Dendritic cell treated with granulocyte-macrophage colony-stimulating factor and Interleukin-4, amounts not matched to agents 40 ng/mL and 50 ng/mL, for 4 days (primary cell): ENCODE results near the gene DGKQ.
"Not testable (repeated sequence)": the region's sequence is repeated elsewhere in the genome, so short reads cannot be mapped to it uniquely, and the experiment has no call there.

Experiments used
- H3K27ac Mint-ChIP-seq: one replicate; pipeline ENCODE4 v1.8.0; 2022; ENCODE audit warnings: mild to moderate bottlenecking, mixed read lengths
- H3K27me3 Mint-ChIP-seq: one replicate; pipeline ENCODE4 v1.8.0; 2022; ENCODE audit warnings: mild to moderate bottlenecking, mixed read lengths
- H3K36me3 Mint-ChIP-seq: one replicate; pipeline ENCODE4 v1.8.0; 2022; ENCODE audit warnings: low read depth, mixed read lengths
- H3K4me1 Mint-ChIP-seq: one replicate; pipeline ENCODE4 v1.8.0; 2022; ENCODE audit warnings: low read depth, mixed read lengths
- H3K4me3 Mint-ChIP-seq: one replicate; pipeline ENCODE4 v1.8.0; 2022; ENCODE audit warnings: mild to moderate bottlenecking, moderate library complexity, mixed read lengths
- H3K9me3 Mint-ChIP-seq: one replicate; pipeline ENCODE4 v1.8.0; 2022; ENCODE audit warnings: mixed read lengths
- intact Hi-C: fragments of 100-400 bp; cut with micrococcal nuclease; formaldehyde crosslinking; loops from one replicate; pipeline ENCODE4 v1.15.0; 2022

DGKQ gene

DNA sequence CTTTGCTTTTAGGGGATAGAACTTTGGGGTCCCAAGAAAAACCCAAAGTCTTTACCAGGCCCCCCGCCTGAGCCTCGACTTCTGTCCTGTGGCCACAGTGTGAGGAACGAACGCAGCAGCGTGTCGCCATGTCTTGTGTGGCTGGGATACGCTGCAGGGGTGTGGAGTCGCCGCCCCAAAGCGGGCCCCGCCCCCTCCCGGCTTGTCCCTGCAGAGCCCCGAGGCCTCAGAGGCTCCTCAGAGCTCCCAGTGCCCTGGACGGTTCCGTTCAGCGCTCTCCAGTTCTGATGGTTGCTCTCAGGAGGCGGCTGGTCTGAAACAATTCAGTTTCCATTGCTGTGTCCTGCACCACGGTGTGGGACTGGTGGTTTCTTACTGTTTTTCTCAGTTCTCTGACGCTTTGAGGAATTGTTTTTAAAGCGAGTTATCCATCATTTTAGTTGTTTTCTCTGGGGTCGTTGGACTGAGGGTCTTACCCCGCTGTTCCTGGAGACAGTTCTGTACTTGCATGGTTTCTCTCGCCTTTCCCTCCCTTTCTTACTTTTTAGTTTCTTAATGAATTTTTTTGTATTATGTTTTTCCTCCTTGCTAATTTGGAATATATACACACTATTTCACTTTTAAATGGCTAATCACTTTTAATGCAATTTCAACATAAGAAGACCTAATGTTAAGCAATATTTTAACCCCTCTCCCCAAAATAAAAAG is 11.9 kb upstream of the DGKQ start:
- Mint-ChIP-seq H3K4me3 (peak overlapping the region; percentile 49), H3K27ac (no peak overlapping the region), H3K27me3 (peaks cover 4% of the 10 kb centered on the region), H3K36me3 (peaks cover 19% of the 10 kb centered on the region), H3K9me3 (no peaks in the 10 kb centered on the region), H3K4me1 (peaks cover 40% of the 10 kb centered on the region)
- intact Hi-C loops: loop anchor here (5.0 kb wide), 1 partner anchor 53 kb away; the partner anchor contains the start of genes GAK and TMEM175

DNA sequence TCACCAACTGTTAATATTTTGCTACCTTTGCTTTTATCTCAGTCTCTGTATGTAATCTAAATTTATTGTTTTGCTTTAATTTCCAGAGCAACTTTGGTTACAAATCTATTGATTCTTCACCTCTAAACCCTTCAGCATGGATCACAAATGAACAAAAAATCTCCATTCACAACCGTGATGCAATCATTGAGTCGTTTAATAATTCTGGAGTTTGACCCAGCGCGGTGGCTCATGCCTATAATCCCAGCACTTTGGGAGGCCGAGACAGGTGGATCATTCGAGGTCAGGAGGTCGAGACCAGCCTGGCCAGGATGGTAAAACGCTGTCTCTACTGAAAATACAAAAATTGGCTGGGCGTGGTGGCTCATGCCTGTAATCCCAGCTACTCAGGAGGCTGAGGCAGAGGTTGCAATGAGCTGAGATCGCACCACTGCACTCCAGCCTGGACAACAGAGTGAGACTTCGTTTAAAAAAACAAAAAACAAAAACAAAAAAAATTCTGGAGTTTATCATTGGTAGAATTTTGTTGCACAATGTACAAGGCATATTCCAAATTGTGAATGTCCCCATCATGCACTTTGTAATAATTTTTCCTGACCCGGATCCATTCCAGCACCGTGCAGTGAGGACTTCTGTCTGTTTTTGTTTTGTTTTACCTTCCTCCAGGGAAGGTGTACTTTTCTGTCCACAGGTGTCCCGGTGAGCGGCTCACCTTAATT is 11.1 kb upstream of the DGKQ start:
- Mint-ChIP-seq H3K4me1 (peaks cover 48% of the 10 kb centered on the region), H3K36me3 (peaks cover 11% of the 10 kb centered on the region), H3K27ac (no peak overlapping the region)

GRCh38 chr4:982814-983213 is 9.4 kb upstream of the DGKQ start:
- Mint-ChIP-seq H3K9me3 (no peaks in the 10 kb centered on the region), H3K27me3 (peaks cover 4% of the 10 kb centered on the region)

More for the DNA sequence above, 11.1 kb upstream of the DGKQ start:
- intact Hi-C loops: loop anchor here (5.0 kb wide), 1 partner anchor 52 kb away; the partner anchor contains the start of genes GAK and TMEM175
- peak overlapping the region; percentile 49 for H3K4me3 Mint-ChIP-seq
- H3K9me3 Mint-ChIP-seq: no peaks in the 10 kb centered on the region
- H3K27me3 Mint-ChIP-seq: peaks cover 4% of the 10 kb centered on the region

DNA sequence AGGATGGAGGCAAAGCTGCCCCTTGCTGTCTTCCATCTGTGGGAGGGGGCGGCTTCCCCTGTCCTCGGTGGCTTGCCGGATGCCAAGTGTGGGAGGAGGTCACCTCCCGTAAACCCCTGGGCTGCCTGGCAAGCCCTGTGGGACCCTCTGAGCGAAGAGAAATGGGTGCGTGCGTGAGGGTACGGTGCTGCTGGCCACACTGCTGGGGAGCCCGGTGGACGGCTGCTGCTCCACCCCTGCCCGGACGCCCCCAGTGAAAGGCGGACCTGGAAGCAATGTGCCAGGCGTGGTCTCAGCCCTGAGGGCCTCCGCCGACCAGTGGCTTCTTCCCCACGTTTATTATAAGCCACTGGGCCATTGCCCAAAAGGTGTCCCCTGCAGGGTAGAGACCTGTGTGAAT is 8.9 kb upstream of the DGKQ start:
- H3K36me3 Mint-ChIP-seq: no peaks in the 10 kb centered on the region
- H3K27ac Mint-ChIP-seq: no peak overlapping the region
- intact Hi-C loops: no loop called here
- H3K4me3 Mint-ChIP-seq: no peak overlapping the region
- peaks cover 42% of the 10 kb centered on the region for H3K4me1 Mint-ChIP-seq
- peaks cover 4% of the 10 kb centered on the region for H3K27me3 Mint-ChIP-seq
- no peaks in the 10 kb centered on the region for H3K9me3 Mint-ChIP-seq

More at GRCh38 chr4:982814-983213, 9.4 kb upstream of the DGKQ start:
- Mint-ChIP-seq H3K36me3 (no peaks in the 10 kb centered on the region), H3K4me1 (peaks cover 46% of the 10 kb centered on the region), H3K27ac (no peak overlapping the region), H3K4me3 (no peak overlapping the region)
- intact Hi-C loops: no loop called here

DNA sequence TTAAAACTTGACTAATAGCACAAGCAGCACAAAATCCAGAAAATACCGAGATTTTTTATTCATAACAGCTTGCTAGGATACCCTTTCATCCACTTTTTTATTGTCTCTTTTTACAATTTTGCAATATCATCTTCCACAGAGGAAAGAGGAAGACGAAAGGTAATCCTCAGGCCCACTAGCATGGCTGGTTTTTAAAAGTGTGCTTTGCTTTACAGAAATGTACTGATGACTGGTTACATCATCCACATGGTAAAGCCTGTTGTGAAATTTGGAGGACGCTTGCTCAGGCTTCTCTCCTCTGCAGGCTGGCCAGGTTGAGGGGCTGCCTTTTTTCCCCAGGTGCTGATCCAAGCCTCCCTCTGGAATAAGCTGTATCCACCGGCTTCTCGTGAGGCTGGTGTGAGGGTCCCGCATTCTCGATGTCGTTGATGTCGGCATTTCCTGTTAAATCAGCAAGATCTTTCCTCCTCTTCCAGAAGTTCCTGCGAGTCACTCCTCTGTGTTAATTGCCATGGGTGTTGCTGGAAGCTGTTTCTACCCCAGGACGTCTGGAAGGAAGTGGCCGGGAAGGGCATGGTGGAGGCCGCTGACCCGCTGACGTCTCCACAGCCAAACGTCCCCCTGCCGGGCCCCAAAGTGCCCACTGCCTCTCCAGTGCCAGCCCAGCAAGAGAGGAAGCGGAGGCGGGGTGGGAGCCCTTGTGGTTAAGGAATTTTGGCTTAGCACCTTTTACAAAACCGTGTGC is 5.8 kb upstream of the DGKQ start:
- H3K36me3 Mint-ChIP-seq: no peaks in the 10 kb centered on the region
- intact Hi-C loops: no loop called here
- peak overlapping the region; percentile 75 for H3K27ac Mint-ChIP-seq

GRCh38 chr4:976016-976415 is 2.6 kb upstream of the DGKQ start:
- H3K36me3 Mint-ChIP-seq, H3K27ac Mint-ChIP-seq, H3K9me3 Mint-ChIP-seq, H3K4me3 Mint-ChIP-seq, intact Hi-C loops: not testable (repeated sequence)
- peaks cover 40% of the 10 kb centered on the region for H3K4me1 Mint-ChIP-seq
- H3K27me3 Mint-ChIP-seq: peaks cover 12% of the 10 kb centered on the region

More for the DNA sequence above, 5.8 kb upstream of the DGKQ start:
- H3K4me3 Mint-ChIP-seq: peak overlapping the region; percentile 30
- H3K9me3 Mint-ChIP-seq: no peaks in the 10 kb centered on the region
- H3K27me3 Mint-ChIP-seq: peaks cover 15% of the 10 kb centered on the region
- peaks cover 24% of the 10 kb centered on the region for H3K4me1 Mint-ChIP-seq

DNA sequence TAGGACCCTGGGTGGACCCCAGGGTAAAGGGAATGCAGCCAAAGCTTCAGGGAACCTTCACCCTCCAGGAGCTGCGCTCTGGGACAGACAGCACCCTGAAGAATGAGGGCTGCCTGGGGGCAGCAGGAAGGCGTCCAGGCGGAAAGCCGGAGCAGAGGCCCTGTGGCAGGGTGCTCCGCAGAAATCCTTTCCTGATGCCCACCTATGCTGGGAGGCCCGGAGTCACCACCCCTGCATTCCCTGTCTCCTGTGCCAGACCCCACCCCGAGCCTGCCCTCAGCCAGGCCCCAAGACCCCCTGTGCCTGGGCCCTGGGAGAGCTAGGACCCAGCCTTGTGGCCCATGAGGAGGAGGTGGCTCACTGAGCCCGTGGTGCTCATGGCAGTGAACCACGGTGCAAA is 1.3 kb upstream of the DGKQ start:
- Mint-ChIP-seq H3K27ac (peak overlapping the region; percentile 25), H3K9me3 (no peaks in the 10 kb centered on the region), H3K4me3 (no peak overlapping the region), H3K36me3 (peaks cover 8% of the 10 kb centered on the region), H3K4me1 (peaks cover 41% of the 10 kb centered on the region), H3K27me3 (peaks cover 12% of the 10 kb centered on the region)
- intact Hi-C loops: no loop called here

- Mint-ChIP-seq H3K4me1 (peaks cover 33% of the 10 kb centered on the region), H3K9me3 (no peaks in the 10 kb centered on the region), H3K36me3 (peaks cover 22% of the 10 kb centered on the region), H3K27me3 (peaks cover 24% of the 10 kb centered on the region), H3K4me3 (peak overlapping the region; percentile 77), H3K27ac (peak overlapping the region; percentile 52)
- intact Hi-C loops: loop anchor here (1.0 to 2.0 kb wide), 3 partner anchors 13 to 190 kb away; no protein-coding TSS in a partner anchor
These were observed 531 bp downstream of the DGKQ start for GRCh38 chr4:972651-973424.

DNA sequence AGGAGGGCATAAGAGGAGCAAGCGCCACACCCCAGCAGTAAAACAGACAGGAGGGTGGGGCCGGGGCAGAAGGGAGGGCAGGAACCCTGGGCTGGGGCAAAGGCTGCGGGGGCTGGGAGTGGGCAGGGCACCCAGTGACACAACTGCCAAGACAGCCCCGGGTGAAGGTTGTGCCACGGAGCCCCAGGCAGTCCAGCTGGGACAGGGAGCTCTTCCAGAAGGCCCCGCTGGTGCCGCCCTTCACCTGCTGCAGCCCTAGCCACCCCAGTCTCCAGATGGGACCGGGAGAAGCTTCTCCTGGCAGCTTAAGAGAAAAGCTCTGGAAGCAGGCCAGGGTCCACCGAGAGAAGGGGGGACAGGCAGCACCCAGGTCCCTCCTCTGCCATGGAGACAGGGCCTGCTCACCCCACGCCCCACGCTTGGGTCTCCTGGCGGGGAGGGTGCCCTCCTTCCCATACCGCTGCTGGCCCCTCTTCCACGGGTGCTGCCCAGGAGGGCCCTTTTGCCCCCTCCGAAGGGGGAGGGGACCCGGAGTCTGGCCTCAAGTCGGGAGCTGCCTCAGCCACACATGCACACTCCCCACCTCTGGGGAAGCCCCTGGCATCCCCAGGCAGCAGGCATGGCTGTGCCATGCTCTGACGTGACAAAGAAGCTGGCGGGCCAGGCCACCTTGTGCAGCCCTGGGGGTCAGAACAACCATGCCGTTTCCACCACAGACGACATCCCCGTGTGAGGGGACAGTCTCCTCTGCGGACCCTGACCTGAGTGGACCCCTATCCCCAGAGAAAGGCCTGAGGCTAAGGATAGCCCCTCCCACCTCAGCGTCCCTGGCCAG is 1.5 kb downstream of the DGKQ start:
- Mint-ChIP-seq H3K4me3 (peak overlapping the region; percentile 77), H3K4me1 (peaks cover 32% of the 10 kb centered on the region), H3K36me3 (peaks cover 31% of the 10 kb centered on the region), H3K27me3 (peaks cover 24% of the 10 kb centered on the region), H3K9me3 (no peaks in the 10 kb centered on the region), H3K27ac (peak overlapping the region; percentile 52)
- intact Hi-C loops: loop anchor here (2.0 kb wide), 2 partner anchors 35 to 189 kb away; no protein-coding TSS in a partner anchor

DNA sequence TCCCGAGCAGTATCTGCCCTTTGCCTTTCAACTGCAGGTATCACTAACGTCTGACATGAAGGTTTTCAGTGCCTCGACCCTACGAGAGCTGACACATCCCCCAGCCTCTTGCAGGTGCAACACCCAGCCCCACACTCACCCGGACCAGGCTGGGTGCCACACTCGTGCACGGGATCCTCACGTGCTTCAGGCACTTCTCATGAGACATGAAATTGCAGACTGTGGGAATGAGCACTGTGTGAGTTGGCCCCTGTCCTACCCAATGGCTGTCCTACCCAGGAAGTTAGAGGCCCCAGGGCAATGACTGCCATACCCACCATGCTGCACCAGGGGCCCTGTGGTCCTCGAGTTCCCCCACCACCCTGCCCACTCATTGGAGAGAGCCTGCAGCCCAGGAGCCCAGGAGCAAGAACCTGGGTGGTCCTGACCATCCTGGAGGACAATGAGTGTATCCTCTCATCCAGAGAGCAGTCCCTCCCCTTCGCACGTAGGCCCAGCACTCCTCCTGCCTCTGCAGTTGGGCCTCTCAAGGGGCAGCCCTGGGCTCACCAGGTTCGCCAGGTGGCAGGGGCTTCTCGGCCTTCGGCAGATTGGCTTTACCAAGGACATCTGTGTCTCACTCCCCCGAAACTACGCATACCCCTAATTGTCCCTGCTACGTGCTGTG is 2.4 kb downstream of the DGKQ start:
- peaks cover 24% of the 10 kb centered on the region for H3K27me3 Mint-ChIP-seq
- peaks cover 40% of the 10 kb centered on the region for H3K36me3 Mint-ChIP-seq
- H3K4me1 Mint-ChIP-seq: peaks cover 32% of the 10 kb centered on the region
- H3K27ac Mint-ChIP-seq: no peak overlapping the region
- intact Hi-C loops: no loop called here
- H3K9me3 Mint-ChIP-seq: no peaks in the 10 kb centered on the region
- H3K4me3 Mint-ChIP-seq: no peak overlapping the region

DNA sequence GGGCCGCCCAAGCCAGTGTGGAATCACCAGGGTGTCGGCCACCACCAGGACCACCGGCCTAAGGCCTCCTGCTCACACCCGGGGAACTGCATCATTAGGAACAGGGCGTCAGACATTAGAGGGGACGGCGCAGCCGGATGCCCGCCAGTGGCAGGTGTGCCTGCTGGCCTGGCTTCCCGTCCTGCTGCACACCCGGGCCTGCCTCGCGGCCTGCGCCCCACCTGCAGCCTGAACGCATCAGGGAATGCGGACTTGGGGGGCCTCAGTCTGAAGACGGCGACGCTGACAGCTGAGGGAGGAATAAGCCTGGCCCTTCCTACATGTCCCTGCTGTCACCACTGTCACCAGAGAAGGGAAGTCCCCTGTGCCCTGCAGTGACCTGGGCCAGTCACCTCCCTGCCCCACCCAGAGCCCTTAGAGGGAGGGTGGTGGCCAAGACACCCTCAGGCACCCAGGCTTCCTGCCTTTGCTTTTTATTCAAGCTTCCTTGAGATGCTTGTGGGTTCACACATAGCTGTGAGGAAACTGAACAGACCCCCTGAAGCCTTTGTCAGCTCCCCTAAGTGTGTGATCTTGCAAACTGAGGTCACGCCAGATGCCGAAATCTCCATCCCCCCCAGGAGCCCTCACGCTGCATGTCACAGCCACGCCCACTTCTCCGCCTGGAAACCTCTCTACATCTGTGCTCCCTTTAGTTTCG is 3.2 kb downstream of the DGKQ start:
- peaks cover 32% of the 10 kb centered on the region for H3K4me1 Mint-ChIP-seq

More for the DNA sequence above, 3.2 kb downstream of the DGKQ start:
- Mint-ChIP-seq H3K4me3 (no peak overlapping the region), H3K36me3 (peaks cover 48% of the 10 kb centered on the region), H3K9me3 (no peaks in the 10 kb centered on the region), H3K27ac (no peak overlapping the region), H3K27me3 (peaks cover 23% of the 10 kb centered on the region)
- intact Hi-C loops: no loop called here
